ENCODE measurements around the gene SIGLEC1.

The SIGLEC1 gene

GRCh38 chr20:3727401-3728021 is 15.1 kb upstream of the SIGLEC1 start:
- DNase-seq: no peak

GRCh38 chr20:3724356-3724755 is 12.0 kb upstream of the SIGLEC1 start:
- DNase-seq: no peak

- no peak for DNase-seq
These were observed 10.9 kb upstream of the SIGLEC1 start for GRCh38 chr20:3723284-3723683.

- DNase-seq: no peak
These were observed 9.5 kb upstream of the SIGLEC1 start for GRCh38 chr20:3721912-3722311.

GRCh38 chr20:3720626-3721025 is 8.2 kb upstream of the SIGLEC1 start:
- no peak for DNase-seq

GRCh38 chr20:3720068-3720467 is 7.7 kb upstream of the SIGLEC1 start:
- DNase-seq: no peak

GRCh38 chr20:3719046-3719445 is 6.6 kb upstream of the SIGLEC1 start:
- no peak for DNase-seq

- peak in 1 of 5 experiments; percentile 30 for DNase-seq
These were observed 3.9 kb upstream of the SIGLEC1 start for GRCh38 chr20:3716195-3716834.

GRCh38 chr20:3714092-3714491 is 1.7 kb upstream of the SIGLEC1 start:
- no peak for DNase-seq

- DNase-seq: no peak
These were observed 887 bp downstream of the SIGLEC1 start for GRCh38 chr20:3711484-3711941.

GRCh38 chr20:3710703-3711483 is 1.5 kb downstream of the SIGLEC1 start:
- DNase-seq: peak; percentile 45 to 68 (median 62)

- no peak for DNase-seq
These were observed 2.4 kb downstream of the SIGLEC1 start for GRCh38 chr20:3710011-3710466.

GRCh38 chr20:3707508-3707899 is 4.9 kb downstream of the SIGLEC1 start:
- DNase-seq: no peak

- DNase-seq: no peak
These were observed 5.5 kb downstream of the SIGLEC1 start for GRCh38 chr20:3706774-3707507.

- DNase-seq: no peak
These were observed 6.2 kb downstream of the SIGLEC1 start for GRCh38 chr20:3705970-3706739.

- no peak for DNase-seq
These were observed 6.9 kb downstream of the SIGLEC1 start for GRCh38 chr20:3705491-3705969.

GRCh38 chr20:3704087-3704486 is 8.3 kb downstream of the SIGLEC1 start:
- DNase-seq: no peak

GRCh38 chr20:3702611-3703391 is 9.6 kb downstream of the SIGLEC1 start:
- no peak for DNase-seq

GRCh38 chr20:3701061-3701998 is 11.1 kb downstream of the SIGLEC1 start:
- no peak for DNase-seq

GRCh38 chr20:3699037-3699436 is 13.4 kb downstream of the SIGLEC1 start:
- DNase-seq: no peak

Data from T-helper 2 cell (primary cell).